ENCODE data around the gene ADAMTS14. TPM values are rescaled to one million over a fixed set of nuclear protein-coding genes. Genes with fewer than 3 reads are reported as not detected.

ADAMTS14 gene
- total and polyA plus RNA-seq, 12 donors = under 0.01 to 1.2 (median 0.34) TPM; not detected in 3

- intact Hi-C loops (cut with DNase I) = no loop called here
Observed at GRCh38 chr10:70779511-70780369, 107.4 kb downstream of the ADAMTS14 start.

DNA sequence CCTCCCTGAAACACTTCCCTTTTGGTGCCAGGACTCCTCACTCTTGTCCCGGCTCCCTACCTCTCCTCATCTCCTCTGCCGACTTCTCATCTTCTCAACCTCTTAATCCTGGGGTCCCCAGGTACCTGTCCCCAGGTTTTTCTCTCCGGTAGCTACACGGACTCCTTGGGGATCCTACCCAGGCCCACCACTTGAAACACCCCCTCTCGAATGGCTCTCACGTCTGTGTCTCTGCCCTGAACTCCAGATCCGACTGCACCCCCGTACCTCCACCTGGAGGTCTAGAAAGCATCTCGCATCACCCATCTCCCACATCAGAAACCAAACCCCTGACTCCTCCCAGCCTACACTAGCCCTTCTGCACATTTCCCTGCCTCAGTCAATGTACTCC lies 108.1 kb downstream of the ADAMTS14 start:
- peaks cover 4% of the 10 kb centered on the region for H3K27me3 ChIP-seq
- 91 to 96% (median 92%) methylated on average over 9 of the region's 9 CpGs for WGBS, 4 donors
- intact Hi-C loops (cut with DNase I) = no loop called here
- no peak overlapping the region for H3K27ac ChIP-seq
- no peak overlapping the region for H3K4me3 ChIP-seq
- no peak for DNase-seq
- H3K36me3 ChIP-seq (replicated peaks in 1 of 2) = no peaks in the 10 kb centered on the region
- no peak for TF ChIP-seq POLR2A (IDR thresholded peaks at IDR 0.05)
- TF ChIP-seq, protein P1, sequence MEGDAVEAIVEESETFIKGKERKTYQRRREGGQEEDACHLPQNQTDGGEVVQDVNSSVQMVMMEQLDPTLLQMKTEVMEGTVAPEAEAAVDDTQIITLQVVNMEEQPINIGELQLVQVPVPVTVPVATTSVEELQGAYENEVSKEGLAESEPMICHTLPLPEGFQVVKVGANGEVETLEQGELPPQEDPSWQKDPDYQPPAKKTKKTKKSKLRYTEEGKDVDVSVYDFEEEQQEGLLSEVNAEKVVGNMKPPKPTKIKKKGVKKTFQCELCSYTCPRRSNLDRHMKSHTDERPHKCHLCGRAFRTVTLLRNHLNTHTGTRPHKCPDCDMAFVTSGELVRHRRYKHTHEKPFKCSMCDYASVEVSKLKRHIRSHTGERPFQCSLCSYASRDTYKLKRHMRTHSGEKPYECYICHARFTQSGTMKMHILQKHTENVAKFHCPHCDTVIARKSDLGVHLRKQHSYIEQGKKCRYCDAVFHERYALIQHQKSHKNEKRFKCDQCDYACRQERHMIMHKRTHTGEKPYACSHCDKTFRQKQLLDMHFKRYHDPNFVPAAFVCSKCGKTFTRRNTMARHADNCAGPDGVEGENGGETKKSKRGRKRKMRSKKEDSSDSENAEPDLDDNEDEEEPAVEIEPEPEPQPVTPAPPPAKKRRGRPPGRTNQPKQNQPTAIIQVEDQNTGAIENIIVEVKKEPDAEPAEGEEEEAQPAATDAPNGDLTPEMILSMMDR (IDR thresholded peaks at IDR 0.05) = no peak
- no peaks in the 10 kb centered on the region for H3K4me1 ChIP-seq (replicated peaks in 1 of 2)
- no peaks in the 10 kb centered on the region for H3K9me3 ChIP-seq (replicated peaks in 1 of 3)

More at GRCh38 chr10:70779511-70780369, 107.4 kb downstream of the ADAMTS14 start:
- Histone ChIP-seq H3K27me3 (peaks cover 4% of the 10 kb centered on the region), H3K36me3 (replicated peaks in 1 of 2) (no peaks in the 10 kb centered on the region), H3K27ac (no peak overlapping the region), H3K9me3 (replicated peaks in 1 of 3) (no peaks in the 10 kb centered on the region), H3K4me1 (replicated peaks in 1 of 2) (no peaks in the 10 kb centered on the region), H3K4me3 (no peak overlapping the region)
- peak in 1 of 7 donors; percentile 21 for DNase-seq
- TF ChIP-seq, protein P1 (IDR thresholded peaks at IDR 0.05) = no peak
- no peak for TF ChIP-seq POLR2A (IDR thresholded peaks at IDR 0.05)
- 81 to 86% (median 83%) methylated on average over 15 to 16 of the region's 16 CpGs for WGBS, 4 donors

DNA sequence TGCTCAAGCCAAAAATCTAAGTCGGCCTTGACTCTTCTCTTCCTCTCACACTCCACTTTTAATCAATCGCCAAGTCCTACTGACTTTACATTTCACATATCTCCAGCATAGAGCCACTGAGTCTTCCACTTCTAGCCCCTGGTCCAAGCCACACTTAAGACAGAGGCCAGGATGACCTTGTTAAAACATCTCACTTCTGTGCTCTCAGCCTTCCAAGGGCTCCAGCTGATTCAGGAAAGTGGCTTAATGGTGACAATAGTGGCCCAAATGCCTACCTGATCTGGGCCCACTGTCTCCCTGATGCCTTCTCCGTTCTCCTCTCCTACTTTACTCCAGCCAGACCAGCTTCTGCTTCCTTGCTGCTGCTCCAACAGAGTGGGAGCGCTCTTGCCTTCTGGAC lies 108.5 kb downstream of the ADAMTS14 start:
- 89 to 93% (median 93%) methylated on average over 4 of the region's 4 CpGs for WGBS, 4 donors

GRCh38 chr10:70781461-70782051 lies 109.2 kb downstream of the ADAMTS14 start:
- intact Hi-C loops (cut with DNase I) = no loop called here
- Histone ChIP-seq H3K27ac (no peak overlapping the region), H3K4me1 (replicated peaks in 1 of 2) (peaks cover 0 to 2% of the 10 kb centered on the region in 2 donors), H3K4me3 (no peak overlapping the region), H3K9me3 (replicated peaks in 1 of 3) (no peaks in the 10 kb centered on the region), H3K36me3 (replicated peaks in 1 of 2) (no peaks in the 10 kb centered on the region), H3K27me3 (peaks cover 4% of the 10 kb centered on the region)
- no peak for DNase-seq
- 90 to 93% (median 92%) methylated on average over 7 to 8 of the region's 8 CpGs for WGBS, 4 donors
- TF ChIP-seq POLR2A (IDR thresholded peaks at IDR 0.05) = no peak
- TF ChIP-seq, protein P1 (IDR thresholded peaks at IDR 0.05) = no peak

More for the DNA sequence above, 108.5 kb downstream of the ADAMTS14 start:
- intact Hi-C loops (cut with DNase I) = no loop called here
- H3K4me1 ChIP-seq (replicated peaks in 1 of 2) = no peaks in the 10 kb centered on the region
- H3K4me3 ChIP-seq = no peak overlapping the region
- no peaks in the 10 kb centered on the region for H3K36me3 ChIP-seq (replicated peaks in 1 of 2)
- H3K9me3 ChIP-seq (replicated peaks in 1 of 3) = no peaks in the 10 kb centered on the region
- no peak overlapping the region for H3K27ac ChIP-seq
- TF ChIP-seq POLR2A (IDR thresholded peaks at IDR 0.05) = no peak
- TF ChIP-seq, protein P1 (IDR thresholded peaks at IDR 0.05) = no peak
- peaks cover 4% of the 10 kb centered on the region for H3K27me3 ChIP-seq
- no peak for DNase-seq

Measured in adrenal gland (tissue), 12 donors.